Caki2 (cell line): ENCODE data around the gene DIAPH1. TPM values are rescaled to one million over a fixed set of nuclear protein-coding genes. Genes with fewer than 3 reads are reported as not detected.

ENCODE experiments used
- DNase-seq: peaks from one replicate; pipeline ENCODE4 v3.0.0-alpha.2; 2015; ENCODE audit warnings: low read depth
- in situ Hi-C: cut with HindIII; loops from 2 replicates; pipeline ENCODE4 v1.10.0; 2016; ENCODE audit warnings: low sequenced_read_pairs, low pct_unique_long_range_greater_than_20kb, mixed read lengths
- total RNA-seq: library from RNA; depleted of rRNA; stranded (reverse); fragments of >200 nt; shearing (Covaris generic); gene quantifications from 2 replicates; pipeline ENCODE4 v1.2.3, GENCODE V29; 2014; ENCODE audit warnings: low replicate concordance

DIAPH1 gene
- total RNA-seq, 1 experiment from 2014 or later = 17.0 TPM

- in situ Hi-C loops = no loop called here
- DNase-seq = no peak
Measured at GRCh38 chr5:141646026-141646425, 27.2 kb upstream of the DIAPH1 start.

GRCh38 chr5:141641634-141642267 is 23.0 kb upstream of the DIAPH1 start:
- in situ Hi-C loops = no loop called here
- DNase-seq = peak; percentile 77

GRCh38 chr5:141640698-141641097 is 21.9 kb upstream of the DIAPH1 start:
- DNase-seq = no peak
- in situ Hi-C loops = no loop called here

GRCh38 chr5:141640051-141640415 is 21.2 kb upstream of the DIAPH1 start:
- in situ Hi-C loops = no loop called here
- no peak for DNase-seq

GRCh38 chr5:141639357-141640050 is 20.7 kb upstream of the DIAPH1 start:
- in situ Hi-C loops = no loop called here
- DNase-seq = no peak

GRCh38 chr5:141638771-141639170 is 20.0 kb upstream of the DIAPH1 start:
- in situ Hi-C loops = no loop called here
- DNase-seq = no peak

GRCh38 chr5:141637767-141638419 is 19.1 kb upstream of the DIAPH1 start:
- no peak for DNase-seq
- in situ Hi-C loops = no loop called here

- in situ Hi-C loops = no loop called here
- no peak for DNase-seq
Measured at GRCh38 chr5:141637123-141637766, 18.4 kb upstream of the DIAPH1 start.

GRCh38 chr5:141636413-141637122 is 17.8 kb upstream of the DIAPH1 start, which contains the start of the genes HDAC3 and RELL2:
Gene HDAC3 (minus strand): TSS chr5:141636849. CDS start chr5:141636790, 59 bp downstream.
Gene RELL2 (plus strand): TSS chr5:141636997. CDS start chr5:141638226, 1,229 bp downstream.
- DNase-seq = peak; percentile 86
- in situ Hi-C loops = no loop called here

- in situ Hi-C loops = no loop called here
- DNase-seq = no peak
Measured at GRCh38 chr5:141636106-141636412, 17.3 kb upstream of the DIAPH1 start.

- in situ Hi-C loops = no loop called here
- no peak for DNase-seq
Measured at GRCh38 chr5:141635646-141636045, 16.8 kb upstream of the DIAPH1 start.

- DNase-seq = no peak
- in situ Hi-C loops = no loop called here
Measured at GRCh38 chr5:141634720-141635119, 15.9 kb upstream of the DIAPH1 start.

- DNase-seq = no peak
- in situ Hi-C loops = no loop called here
Measured at GRCh38 chr5:141633871-141634561, 15.2 kb upstream of the DIAPH1 start.

- no peak for DNase-seq
- in situ Hi-C loops = no loop called here
Measured at GRCh38 chr5:141632650-141633049, 13.8 kb upstream of the DIAPH1 start.

- in situ Hi-C loops = no loop called here
Measured at GRCh38 chr5:141630570-141631140, 11.9 kb upstream of the DIAPH1 start.

GRCh38 chr5:141628175-141628788 is 9.5 kb upstream of the DIAPH1 start:
- in situ Hi-C loops = no loop called here
- no peak for DNase-seq

More at GRCh38 chr5:141630570-141631140, 11.9 kb upstream of the DIAPH1 start:
- no peak for DNase-seq

GRCh38 chr5:141623611-141624010 is 4.8 kb upstream of the DIAPH1 start:
- in situ Hi-C loops = no loop called here
- DNase-seq = no peak
